ENCODE data around the gene RRAS2. TPM values are rescaled to one million over a fixed set of nuclear protein-coding genes. Genes with fewer than 3 reads are reported as not detected.

RRAS2 gene
- total RNA-seq, 1 donor from 2014 or later: 36.6 TPM

- no peak for TF ChIP-seq CTCF (conservative IDR thresholded peaks at IDR 0.05)
- Mint-ChIP-seq H3K4me3 (peak overlapping the region; percentile 36), H3K36me3 (ENCODE audit: low read depth) (no peaks in the 10 kb centered on the region), H3K9me3 (no peaks in the 10 kb centered on the region), H3K27ac (ENCODE audit: unreplicated experiment) (no peak overlapping the region), H3K27me3 (ENCODE audit: low read depth) (peaks cover 70% of the 10 kb centered on the region), H3K4me1 (peaks cover 5% of the 10 kb centered on the region)
- DNase-seq (ENCODE audit: low read depth, low spot score): no peak
Measured at GRCh38 chr11:14378171-14378570, 19.2 kb upstream of the RRAS2 start.

- no peaks in the 10 kb centered on the region for H3K36me3 Mint-ChIP-seq (ENCODE audit: low read depth)
- no peak for TF ChIP-seq CTCF (conservative IDR thresholded peaks at IDR 0.05)
- no peaks in the 10 kb centered on the region for H3K9me3 Mint-ChIP-seq
- no peak overlapping the region for H3K27ac Mint-ChIP-seq (ENCODE audit: unreplicated experiment)
- no peak overlapping the region for H3K4me3 Mint-ChIP-seq
- peaks cover 5% of the 10 kb centered on the region for H3K4me1 Mint-ChIP-seq
- H3K27me3 Mint-ChIP-seq (ENCODE audit: low read depth): peaks cover 58% of the 10 kb centered on the region
- no peak for DNase-seq (ENCODE audit: low read depth, low spot score)
Measured at GRCh38 chr11:14376920-14377319, 17.9 kb upstream of the RRAS2 start.

- Mint-ChIP-seq H3K4me3 (no peak overlapping the region), H3K27me3 (ENCODE audit: low read depth) (peaks cover 43% of the 10 kb centered on the region), H3K27ac (ENCODE audit: unreplicated experiment) (no peak overlapping the region), H3K9me3 (no peaks in the 10 kb centered on the region), H3K36me3 (ENCODE audit: low read depth) (no peaks in the 10 kb centered on the region), H3K4me1 (no peaks in the 10 kb centered on the region)
- peak; percentile 23 for TF ChIP-seq CTCF (conservative IDR thresholded peaks at IDR 0.05)
- DNase-seq (ENCODE audit: low read depth, low spot score): no peak
Measured at GRCh38 chr11:14374922-14375830, 16.2 kb upstream of the RRAS2 start.

GRCh38 chr11:14373941-14374646 is 15.1 kb upstream of the RRAS2 start:
- no peak for TF ChIP-seq CTCF (conservative IDR thresholded peaks at IDR 0.05)
- H3K4me1 Mint-ChIP-seq: no peaks in the 10 kb centered on the region
- no peaks in the 10 kb centered on the region for H3K36me3 Mint-ChIP-seq (ENCODE audit: low read depth)
- no peaks in the 10 kb centered on the region for H3K9me3 Mint-ChIP-seq
- DNase-seq (ENCODE audit: low read depth, low spot score): no peak
- H3K27me3 Mint-ChIP-seq (ENCODE audit: low read depth): peaks cover 33% of the 10 kb centered on the region
- no peak overlapping the region for H3K4me3 Mint-ChIP-seq
- no peak overlapping the region for H3K27ac Mint-ChIP-seq (ENCODE audit: unreplicated experiment)

- H3K4me3 Mint-ChIP-seq: no peak overlapping the region
- no peaks in the 10 kb centered on the region for H3K4me1 Mint-ChIP-seq
- no peaks in the 10 kb centered on the region for H3K9me3 Mint-ChIP-seq
- H3K27ac Mint-ChIP-seq (ENCODE audit: unreplicated experiment): no peak overlapping the region
- peaks cover 14% of the 10 kb centered on the region for H3K27me3 Mint-ChIP-seq (ENCODE audit: low read depth)
- no peaks in the 10 kb centered on the region for H3K36me3 Mint-ChIP-seq (ENCODE audit: low read depth)
- no peak for TF ChIP-seq CTCF (conservative IDR thresholded peaks at IDR 0.05)
- no peak for DNase-seq (ENCODE audit: low read depth, low spot score)
Measured at GRCh38 chr11:14372011-14372410, 13.0 kb upstream of the RRAS2 start.

Measured in neural crest cell (in vitro differentiated cells).